Measurements from ENCODE around the gene CTIF.

DNA sequence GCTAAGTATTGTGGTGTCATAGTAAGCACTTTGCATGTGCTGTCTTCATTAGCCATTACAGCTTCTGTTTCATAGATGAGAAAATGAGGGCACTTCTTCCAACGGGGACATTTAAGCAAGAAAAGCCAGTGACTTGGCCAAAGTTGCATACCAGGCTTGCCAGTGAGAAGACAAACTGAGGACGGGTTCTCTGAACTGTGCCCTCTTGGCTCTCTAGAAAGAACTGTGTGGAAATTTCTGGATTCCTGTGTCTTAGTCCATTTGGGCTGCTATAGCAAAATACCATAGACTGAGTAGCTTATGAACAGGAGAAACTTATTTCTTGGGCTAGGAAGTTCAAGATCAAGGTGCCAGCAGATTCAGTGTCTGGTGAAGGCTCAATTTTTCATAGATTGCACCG, 13.3 kb downstream of the CTIF start:
- TF ChIP-seq, protein P1, sequence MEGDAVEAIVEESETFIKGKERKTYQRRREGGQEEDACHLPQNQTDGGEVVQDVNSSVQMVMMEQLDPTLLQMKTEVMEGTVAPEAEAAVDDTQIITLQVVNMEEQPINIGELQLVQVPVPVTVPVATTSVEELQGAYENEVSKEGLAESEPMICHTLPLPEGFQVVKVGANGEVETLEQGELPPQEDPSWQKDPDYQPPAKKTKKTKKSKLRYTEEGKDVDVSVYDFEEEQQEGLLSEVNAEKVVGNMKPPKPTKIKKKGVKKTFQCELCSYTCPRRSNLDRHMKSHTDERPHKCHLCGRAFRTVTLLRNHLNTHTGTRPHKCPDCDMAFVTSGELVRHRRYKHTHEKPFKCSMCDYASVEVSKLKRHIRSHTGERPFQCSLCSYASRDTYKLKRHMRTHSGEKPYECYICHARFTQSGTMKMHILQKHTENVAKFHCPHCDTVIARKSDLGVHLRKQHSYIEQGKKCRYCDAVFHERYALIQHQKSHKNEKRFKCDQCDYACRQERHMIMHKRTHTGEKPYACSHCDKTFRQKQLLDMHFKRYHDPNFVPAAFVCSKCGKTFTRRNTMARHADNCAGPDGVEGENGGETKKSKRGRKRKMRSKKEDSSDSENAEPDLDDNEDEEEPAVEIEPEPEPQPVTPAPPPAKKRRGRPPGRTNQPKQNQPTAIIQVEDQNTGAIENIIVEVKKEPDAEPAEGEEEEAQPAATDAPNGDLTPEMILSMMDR (IDR thresholded peaks at IDR 0.05): no peak
- TF ChIP-seq ZFX (IDR thresholded peaks at IDR 0.05; ENCODE audit: borderline replicate concordance): no peak

Data from 22Rv1 (cell line).